GM10248 (cell line): ENCODE data around the gene AGO3.
A peak's percentile ranks its signal among the peaks of the same experiment; 100 is the strongest.

Experiments used
- CTCF ChIA-PET: fragments of 300-600 bp; sonication (Branson Sonifier 250); formaldehyde crosslinking; extraction: SDS; loops from one replicate; lab custom pipeline; 2021; ENCODE audit warnings: antibody characterized with exemption; lab: Yijun Ruan, JAX
- POLR2A ChIA-PET: fragments of 350-650 bp; sonication (Branson Sonifier 250); formaldehyde crosslinking; extraction: SDS; loops from one replicate; lab custom pipeline; 2020; ENCODE audit warnings: antibody characterized with exemption; lab: Yijun Ruan, JAX
- DNase-seq: peaks from one replicate; pipeline ENCODE4 v3.0.0; 2012; ENCODE audit errors: extremely low spot score
- TF ChIP-seq, protein P1 (sequence below): IDR thresholded peaks from 2 replicates; pipeline ENCODE4 v1.5.1; 2012; ENCODE audit warnings: mild to moderate bottlenecking, low read depth; ENCODE audit errors: extremely low read depth, missing control alignments, control extremely low read depth

AGO3 gene

DNA sequence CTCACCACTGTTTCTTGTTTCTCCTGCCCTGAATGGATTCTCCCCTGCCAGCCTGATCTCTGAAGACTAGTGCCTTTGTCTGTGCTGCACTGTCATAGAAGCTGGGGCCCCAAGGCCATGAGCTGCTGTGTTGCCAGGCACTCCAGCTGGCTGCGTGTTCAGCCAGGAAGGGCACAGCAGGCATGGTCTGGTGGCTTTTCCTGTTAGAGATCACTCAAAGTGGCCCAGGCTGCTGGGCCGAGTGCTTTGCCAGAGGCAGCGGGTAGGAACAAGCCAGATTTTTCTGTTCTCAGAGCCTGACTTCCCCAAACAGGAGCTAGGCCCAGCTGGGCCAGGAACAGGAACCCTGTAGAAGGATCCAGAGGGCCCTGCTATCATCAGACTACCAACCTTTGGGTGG lies 163.0 kb downstream of the AGO3 start:
- POLR2A ChIA-PET, result interaction anchor here (0.5 kb wide), 1 partner anchor 20 kb away, joined by 6 read pairs; no protein-coding TSS in a partner anchor
- DNase-seq, result no peak
- CTCF ChIA-PET, result interaction anchor here (1.6 to 19.1 kb wide), 2 partner anchors 40 to 94 kb away, joined by 10 to 226 read pairs; no protein-coding TSS in a partner anchor
- TF ChIP-seq, protein P1, sequence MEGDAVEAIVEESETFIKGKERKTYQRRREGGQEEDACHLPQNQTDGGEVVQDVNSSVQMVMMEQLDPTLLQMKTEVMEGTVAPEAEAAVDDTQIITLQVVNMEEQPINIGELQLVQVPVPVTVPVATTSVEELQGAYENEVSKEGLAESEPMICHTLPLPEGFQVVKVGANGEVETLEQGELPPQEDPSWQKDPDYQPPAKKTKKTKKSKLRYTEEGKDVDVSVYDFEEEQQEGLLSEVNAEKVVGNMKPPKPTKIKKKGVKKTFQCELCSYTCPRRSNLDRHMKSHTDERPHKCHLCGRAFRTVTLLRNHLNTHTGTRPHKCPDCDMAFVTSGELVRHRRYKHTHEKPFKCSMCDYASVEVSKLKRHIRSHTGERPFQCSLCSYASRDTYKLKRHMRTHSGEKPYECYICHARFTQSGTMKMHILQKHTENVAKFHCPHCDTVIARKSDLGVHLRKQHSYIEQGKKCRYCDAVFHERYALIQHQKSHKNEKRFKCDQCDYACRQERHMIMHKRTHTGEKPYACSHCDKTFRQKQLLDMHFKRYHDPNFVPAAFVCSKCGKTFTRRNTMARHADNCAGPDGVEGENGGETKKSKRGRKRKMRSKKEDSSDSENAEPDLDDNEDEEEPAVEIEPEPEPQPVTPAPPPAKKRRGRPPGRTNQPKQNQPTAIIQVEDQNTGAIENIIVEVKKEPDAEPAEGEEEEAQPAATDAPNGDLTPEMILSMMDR, result no peak

GRCh38 chr1:36094621-36095061 lies 163.7 kb downstream of the AGO3 start:
- ChIA-PET POLR2A (no interaction called here), CTCF (interaction anchor here (1.5 to 19.1 kb wide), 4 partner anchors 39 to 191 kb away, joined by 6 to 226 read pairs (median 8); partner anchors contain the start of gene TRAPPC3)
- TF ChIP-seq, protein P1, result no peak
- DNase-seq, result no peak

GRCh38 chr1:36095760-36096405 lies 165.0 kb downstream of the AGO3 start:
- no peak for DNase-seq
- TF ChIP-seq, protein P1, result no peak
- ChIA-PET POLR2A (no interaction called here), CTCF (interaction anchor here (1.5 to 19.1 kb wide), 5 partner anchors 38 to 190 kb away, joined by 6 to 226 read pairs (median 10); partner anchors contain the start of gene TRAPPC3)

DNA sequence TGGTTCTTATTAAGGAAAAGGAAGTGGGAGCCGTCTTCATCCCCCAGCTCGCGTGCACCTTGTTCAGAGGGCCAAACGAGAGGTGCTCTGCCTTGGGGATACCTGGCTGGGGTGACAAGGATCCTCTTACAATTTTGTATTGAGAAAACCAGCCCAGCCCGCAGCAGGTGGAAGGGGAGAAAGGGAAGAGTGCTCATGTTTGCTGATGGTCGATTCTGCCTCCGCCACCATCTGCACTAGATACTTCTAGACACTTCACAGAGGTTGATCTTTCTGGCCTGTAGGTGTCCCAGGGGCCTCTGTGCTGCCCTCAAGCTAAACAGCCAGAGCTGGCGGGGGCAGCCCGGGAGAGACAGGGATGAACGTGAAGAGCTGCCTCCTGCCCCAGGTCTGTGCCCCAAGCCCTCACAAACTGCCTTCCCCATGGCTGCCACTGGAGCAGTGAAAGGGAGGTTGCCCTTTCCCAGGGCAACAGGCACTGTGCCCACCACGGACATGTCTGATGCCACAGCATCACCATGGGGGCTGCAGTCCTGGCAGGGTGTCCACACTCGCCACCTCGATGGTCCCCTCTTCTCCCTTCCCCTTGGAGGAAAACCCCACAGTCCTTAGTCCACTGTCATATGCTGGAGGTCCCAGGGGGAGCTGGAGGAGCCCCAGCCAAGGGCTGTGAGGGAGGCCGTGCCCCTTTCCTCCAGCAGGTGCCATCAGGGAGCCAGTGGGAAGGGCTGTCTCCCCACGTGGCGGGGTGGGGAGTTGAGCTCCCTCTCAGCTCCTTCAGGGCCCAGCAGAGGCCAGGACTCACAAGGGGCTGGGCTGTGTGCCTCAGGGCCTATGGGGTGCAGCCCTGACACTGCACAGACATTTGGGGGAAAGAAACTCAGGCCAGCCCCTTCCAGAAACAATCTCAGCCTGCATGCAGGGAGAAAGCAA lies 165.9 kb downstream of the AGO3 start:
- ChIA-PET POLR2A (no interaction called here), CTCF (interaction anchor here (0.7 to 19.1 kb wide), 4 partner anchors 37 to 189 kb away, joined by 5 to 226 read pairs (median 30); no protein-coding TSS in a partner anchor)
- TF ChIP-seq, protein P1, result peak; percentile 10
- DNase-seq, result no peak

GRCh38 chr1:36097693-36098585 lies 167.0 kb downstream of the AGO3 start:
- DNase-seq, result no peak
- TF ChIP-seq, protein P1, result no peak
- ChIA-PET CTCF (interaction anchor here (0.9 to 19.1 kb wide), 4 partner anchors 13 to 91 kb away, joined by 3 to 226 read pairs (median 29); no protein-coding TSS in a partner anchor), POLR2A (no interaction called here)
